IMR-90 (cell line): ENCODE measurements around the gene GOLGA3. TPM values are rescaled to one million over a fixed set of nuclear protein-coding genes. Genes with fewer than 3 reads are reported as not detected.

Source experiments
- ATAC-seq: fragments of 200-7000 bp; cut with Tn5 transposase; 2 replicates; pipeline ENCODE4 v1.9.1; 2020; ENCODE audit warnings: low read depth, mild to moderate bottlenecking, moderate library complexity
- BruUV-seq: library from RNA; stranded (reverse); fragments of 400-500 nt; replicated peaks from 2 replicates; lab custom pipeline; 2021; lab: Mats Ljungman, UMichigan
- CTCF ChIA-PET: fragments of 300-600 bp; formaldehyde crosslinking; extraction: SDS; loops from one replicate; lab custom pipeline; 2021; ENCODE audit warnings: antibody characterized with exemption; lab: Yijun Ruan, JAX
- POLR2A ChIA-PET: fragments of 300-600 bp; sonication (Branson Sonifier 250); formaldehyde crosslinking; loops from one replicate; lab custom pipeline; 2022; ENCODE audit warnings: antibody characterized with exemption; ENCODE audit not compliant: unreplicated experiment; lab: Charles Lee
- DNase-seq: peaks from one replicate; pipeline ENCODE4 v3.0.0; 2013
- H2AFZ ChIP-seq: replicated peaks from 2 replicates; pipeline ENCODE3; 2013; ENCODE audit warnings: low read length, mild to moderate bottlenecking; ENCODE audit not compliant: poor library complexity
- H2AK5ac ChIP-seq: 2 replicates; pipeline ENCODE4 v1.6.1; 2013; ENCODE audit warnings: low read depth, low read length, inconsistent platforms
- H2AK9ac ChIP-seq: replicated peaks from 2 replicates; pipeline ENCODE3; 2013; ENCODE audit warnings: mild to moderate bottlenecking, low read depth, low read length, moderate library complexity; ENCODE audit not compliant: poor library complexity
- H2BK120ac ChIP-seq: 2 replicates; pipeline ENCODE4 v1.6.1; 2013; ENCODE audit warnings: low read depth, low read length, inconsistent platforms
- H2BK15ac ChIP-seq: 3 replicates; pipeline ENCODE4 v1.6.1; 2013; ENCODE audit warnings: low read depth, low read length, inconsistent platforms
- H2BK20ac ChIP-seq: 2 replicates; pipeline ENCODE4 v1.6.1; 2013; ENCODE audit warnings: low read depth, mild to moderate bottlenecking, inconsistent platforms, low read length, moderate library complexity
- H2BK5ac ChIP-seq: 2 replicates; pipeline ENCODE4 v1.6.1; 2013; ENCODE audit warnings: mild to moderate bottlenecking, low read depth, low read length, inconsistent platforms; ENCODE audit not compliant: poor library complexity, severe bottlenecking
- H3K14ac ChIP-seq: replicated peaks from 2 replicates; pipeline ENCODE4 v1.6.1; 2013; ENCODE audit warnings: low read depth, low read length, inconsistent platforms
- H3K18ac ChIP-seq: 2 replicates; pipeline ENCODE4 v1.6.1; 2013; ENCODE audit warnings: low read depth, low read length, control low read depth
- H3K23ac ChIP-seq: 2 replicates; pipeline ENCODE4 v1.6.1; 2013; ENCODE audit warnings: low read depth, low read length, inconsistent platforms
- H3K27ac ChIP-seq: 2 replicates; pipeline ENCODE4 v1.5.1; 2013; ENCODE audit warnings: mild to moderate bottlenecking, control low read depth, low read length; ENCODE audit not compliant: insufficient read depth
- H3K27me3 ChIP-seq: 2 replicates; pipeline ENCODE4 v1.6.1; 2013; ENCODE audit warnings: low read length; ENCODE audit not compliant: control insufficient read depth, insufficient read depth
- H3K36me3 ChIP-seq: 2 replicates; pipeline ENCODE4 v1.6.1; 2013; ENCODE audit warnings: low read length, mixed read lengths; ENCODE audit not compliant: control insufficient read depth, insufficient read depth
- H3K4ac ChIP-seq: 2 replicates; pipeline ENCODE4 v1.6.1; 2013; ENCODE audit warnings: low read depth, low read length, inconsistent platforms
- H3K4me1 ChIP-seq: 2 replicates; pipeline ENCODE4 v1.6.1; 2013; ENCODE audit warnings: low read length, mixed read lengths; ENCODE audit not compliant: control insufficient read depth, insufficient read depth
- H3K4me2 ChIP-seq: 2 replicates; pipeline ENCODE4 v1.6.1; 2013; ENCODE audit warnings: low read depth, mild to moderate bottlenecking, control low read depth, low read length, moderate library complexity
- H3K4me3 ChIP-seq: 2 replicates; pipeline ENCODE4 v1.5.1; 2013; ENCODE audit warnings: low read depth, mild to moderate bottlenecking, control low read depth, low read length, moderate library complexity; ENCODE audit not compliant: insufficient read depth
- H3K56ac ChIP-seq: 2 replicates; pipeline ENCODE4 v1.6.1; 2013; ENCODE audit warnings: low read length, inconsistent platforms; ENCODE audit not compliant: insufficient read depth; ENCODE audit errors: extremely low read depth
- H3K79me1 ChIP-seq, 2 experiments: 2 replicates each; pipeline ENCODE4 v1.6.1; 2013; ENCODE audit warnings: low read length in 2 of 2, inconsistent platforms in 1 of 2, low read depth in 1 of 2
- H3K9ac ChIP-seq: 2 replicates; pipeline ENCODE4 v1.6.1; 2013; ENCODE audit warnings: low read depth, low read length, control low read depth
- H3K9me1 ChIP-seq: 2 replicates; pipeline ENCODE4 v1.6.1; 2013; ENCODE audit warnings: low read length, inconsistent platforms; ENCODE audit not compliant: insufficient read depth
- H3K9me3 ChIP-seq: 2 replicates; pipeline ENCODE4 v1.6.1; 2013; ENCODE audit warnings: low read length; ENCODE audit not compliant: control insufficient read depth, insufficient read depth
- H4K20me1 ChIP-seq: 2 replicates; pipeline ENCODE4 v1.6.1; 2013; ENCODE audit warnings: low read length, inconsistent platforms; ENCODE audit not compliant: insufficient read depth
- H4K5ac ChIP-seq: 2 replicates; pipeline ENCODE4 v1.6.1; 2013; ENCODE audit warnings: mild to moderate bottlenecking, low read depth, low read length, control low read depth
- H4K8ac ChIP-seq, 2 experiments: 2 replicates each; pipeline ENCODE4 v1.6.1; 2013; ENCODE audit warnings: low read depth in 2 of 2, low read length in 2 of 2, control low read depth in 1 of 2, inconsistent platforms in 1 of 2
- H4K91ac ChIP-seq: 2 replicates; pipeline ENCODE4 v1.6.1; 2013; ENCODE audit warnings: low read depth, low read length, inconsistent platforms; ENCODE audit not compliant: insufficient read depth
- USF2 ChIP-seq: fragments of 150-350 bp; IDR thresholded peaks from 2 replicates; pipeline ENCODE4 v1.6.1; 2017; ENCODE audit warnings: mild to moderate bottlenecking, antibody characterized with exemption, low read length, low read depth
- WGBS, 2 experiments: methylation state at CpG; one replicate each; pipeline versions ENCODE4 v1.1.5 to v1.1.7; 2013; ENCODE audit warnings: missing lambda C conversion rate in 2 of 2; ENCODE audit not compliant: insufficient read length in 1 of 2; ENCODE audit errors: extremely low coverage in 2 of 2; 5-methylcytosine and 5-hydroxymethylcytosine counted together
- dilution Hi-C: fragments of 300-500 bp; cut with HindIII; formaldehyde crosslinking; loops from one replicate; pipeline ENCODE4 v1.14.3; 2018; ENCODE audit warnings: low sequenced_read_pairs; ENCODE audit not compliant: unreplicated experiment
- in situ Hi-C: fragments of 300-500 bp; cut with MboI; formaldehyde crosslinking; loops from 3 replicates; pipeline ENCODE4 v1.14.3; 2019; ENCODE audit warnings: low sequenced_read_pairs, inconsistent platforms, mixed read lengths
- intact Hi-C: fragments of 100-400 bp; cut with micrococcal nuclease; formaldehyde crosslinking; loops from 2 replicates; pipeline ENCODE4 v1.10.0; 2022
- polyA plus RNA-seq, 3 experiments: library from polyadenylated mRNA; depleted of rRNA; stranded (reverse); fragments of >200 nt; gene quantifications; 2 replicates each; pipeline ENCODE4 v1.2.3, GENCODE V29; 2012; ENCODE audit warnings: low replicate concordance in 1 of 3
- total RNA-seq: library from RNA; depleted of rRNA; stranded (reverse); fragments of >200 nt; gene quantifications from 2 replicates; pipeline ENCODE4 v1.2.3, GENCODE V29; 2012

Gene GOLGA3
- total and polyA plus RNA-seq, 2 of the 4 experiments (the other 2 are of a cell fraction) = 39.6 to 99.8 TPM

DNA sequence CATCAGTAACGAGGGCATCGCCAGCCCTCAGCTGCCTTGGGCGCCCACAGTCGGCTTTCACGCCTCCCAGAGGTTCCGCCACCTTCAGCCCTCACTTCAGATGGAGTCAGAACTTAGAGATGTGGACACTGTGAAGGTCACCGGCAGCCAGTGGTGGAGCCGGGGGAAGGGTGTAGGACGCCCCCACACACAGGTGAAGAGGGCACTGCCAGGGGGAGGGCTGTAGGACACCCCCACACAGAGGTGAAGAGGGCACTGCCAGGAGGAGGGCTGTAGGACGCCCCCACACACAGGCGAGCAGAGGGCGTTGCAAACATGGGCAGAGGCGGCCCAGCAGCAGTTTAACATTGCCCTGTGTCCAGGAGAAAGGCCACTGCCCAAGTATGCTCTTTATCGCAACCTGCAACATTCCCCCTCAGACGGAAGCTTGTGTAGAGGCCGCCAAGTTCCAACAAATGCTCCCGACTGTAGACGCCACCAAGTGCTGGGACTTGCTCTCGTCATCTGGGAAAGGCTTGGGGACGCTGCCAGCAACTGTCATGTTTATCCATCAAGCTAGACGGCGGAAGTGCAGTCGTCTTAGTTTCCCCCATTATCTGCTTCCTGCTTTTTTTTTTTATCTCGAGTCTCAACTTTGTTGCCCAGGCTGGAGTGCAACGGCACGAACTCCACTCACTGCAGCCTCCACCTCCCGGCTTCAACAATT lies 62.1 kb downstream of the GOLGA3 start:
- intact Hi-C loops (no loop called here), in situ Hi-C loops (no loop called here), dilution Hi-C loops (no loop called here)
- H4K20me1 ChIP-seq = peaks cover 11% of the 10 kb centered on the region
- H3K23ac ChIP-seq = peak overlapping the region; percentile 8; the same call in 1 of the 2 replicates
- 26% methylated on average over 5 of the region's 27 CpGs; no CpG with 5 or more reads in 1 of the 2 experiments for WGBS, 2 experiments
- peak overlapping the region; percentile 13; the same call in 1 of the 2 replicates for H3K4me2 ChIP-seq
- peaks cover 4% of the 10 kb centered on the region; the same call in 1 of the 2 replicates for H3K9me1 ChIP-seq
- BruUV-seq = no TSS peak
- H3K4me3 ChIP-seq = no peak overlapping the region
- no peak overlapping the region for H2BK20ac ChIP-seq
- POLR2A ChIA-PET = no interaction called here
- no peaks in the 10 kb centered on the region for H3K27me3 ChIP-seq
- H2BK120ac ChIP-seq = no peak overlapping the region
- no peak overlapping the region for H4K91ac ChIP-seq
- H3K56ac ChIP-seq = no peak overlapping the region
- no peaks in the 10 kb centered on the region for H3K9me3 ChIP-seq
- DNase-seq (peak; percentile 27), ATAC-seq (no peak)
- H2BK15ac ChIP-seq = no peak overlapping the region
- peak overlapping the region; percentile 23; the same call in 1 of the 2 replicates for H3K27ac ChIP-seq
- peak overlapping the region; percentile 1 for H2BK5ac ChIP-seq
- H3K4ac ChIP-seq = peak overlapping the region; percentile 33; the same call in 1 of the 2 replicates
- CTCF ChIA-PET = no interaction called here
- peak overlapping the region; percentile 59 for H4K5ac ChIP-seq
- no peak for TF ChIP-seq USF2
- H2AFZ ChIP-seq = peak overlapping the region; percentile 57
- H3K9ac ChIP-seq = no peak overlapping the region
- no peak overlapping the region for H2AK5ac ChIP-seq
- no peak overlapping the region for H3K14ac ChIP-seq
- peak overlapping the region; percentile 23 for H2AK9ac ChIP-seq
- peaks cover 0 to 31% of the 10 kb centered on the region in 2 experiments; a peak in 3 of 4 replicates for H3K79me1 ChIP-seq
- no peak overlapping the region for H3K18ac ChIP-seq
- peaks cover 5% of the 10 kb centered on the region for H3K4me1 ChIP-seq
- H4K8ac ChIP-seq = 0 out of 4 replicates have a peak overlapping the region, but pooled peaks have one; percentile 17 to 24
- H3K36me3 ChIP-seq = peaks cover 21% of the 10 kb centered on the region
